Lower leg skin (tissue), 4 donors: Measurements from ENCODE around the gene TASL. TPM values are rescaled to one million over a fixed set of nuclear protein-coding genes. Genes with fewer than 3 reads are reported as not detected.

Experiments used
- total RNA-seq, 4 donors: library from RNA; depleted of rRNA; stranded (reverse); fragments of >200 nt; gene quantifications; one replicate each; pipeline ENCODE4 v1.1.0, GENCODE V29; 2016

TASL gene
- total RNA-seq, 4 donors from 2014 or later, result 0.34 to 1.5 (median 0.94) TPM

Other genes with a start within 250 kb of the TASL start
- gene GK, start 75.7 kb upstream of the TASL start, total RNA-seq, result 10 to 100 TPM in 1 of 4 donors, 1 to 10 TPM in 3; 2.8 to 10.6 (median 6.4) TPM